HG03025 (cell line): ENCODE data around the gene NET1.
"Not testable (repeated sequence)": the region's sequence is repeated elsewhere in the genome, so short reads cannot be mapped to it uniquely, and the experiment has no call there.

ENCODE experiments used
- ATAC-seq: cut with Tn5 transposase; IDR thresholded peaks from one replicate; pipeline ENCODE4 v1.9.1; 2021; ENCODE audit warnings: mild to moderate bottlenecking, moderate library complexity; ENCODE audit not compliant: unreplicated experiment, low FRiP score

NET1 gene

DNA sequence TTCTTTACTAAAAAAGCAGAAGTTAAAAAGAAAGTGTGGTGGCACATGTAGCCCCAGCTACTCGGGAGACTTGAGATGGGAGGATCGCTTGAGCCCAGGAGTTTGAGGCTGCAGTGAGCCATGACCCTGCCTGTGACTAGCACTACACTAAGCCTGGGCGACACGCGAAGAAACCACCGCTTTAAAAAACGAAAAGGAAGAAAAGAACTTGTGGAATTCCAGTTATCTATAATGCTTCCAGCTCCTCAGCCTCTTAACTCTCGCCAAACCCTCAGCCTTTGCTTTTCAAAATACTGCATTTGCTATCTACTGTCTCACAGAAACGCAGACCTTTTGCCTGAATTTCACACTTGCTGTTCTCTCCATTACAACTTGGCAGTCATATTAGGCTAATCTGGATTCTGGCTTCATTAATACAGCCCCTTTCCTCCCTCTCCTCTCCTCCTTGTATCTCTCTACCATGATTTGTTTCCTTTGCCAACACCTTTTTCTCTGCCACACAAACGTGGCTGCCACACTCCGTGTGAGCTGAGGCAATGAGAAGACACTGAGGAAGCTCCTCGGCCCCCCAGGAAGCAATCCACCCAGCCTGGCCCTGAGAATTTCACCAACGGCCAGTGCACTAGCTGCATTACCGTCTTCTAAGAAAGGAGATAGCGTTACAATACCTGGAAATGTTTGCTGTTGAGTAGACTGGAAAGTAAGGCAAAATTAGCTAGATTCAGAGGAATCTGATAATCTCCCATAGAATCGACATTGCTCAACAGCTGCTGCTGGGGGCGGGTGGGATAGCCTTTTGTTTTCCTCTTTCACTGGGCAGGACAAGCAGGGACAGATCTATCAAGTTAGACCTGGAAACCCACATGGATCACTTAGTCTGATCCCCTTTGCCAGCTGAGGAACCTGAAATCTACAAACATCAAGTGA lies 49.8 kb downstream of the NET1 start:
- no peak for ATAC-seq

DNA sequence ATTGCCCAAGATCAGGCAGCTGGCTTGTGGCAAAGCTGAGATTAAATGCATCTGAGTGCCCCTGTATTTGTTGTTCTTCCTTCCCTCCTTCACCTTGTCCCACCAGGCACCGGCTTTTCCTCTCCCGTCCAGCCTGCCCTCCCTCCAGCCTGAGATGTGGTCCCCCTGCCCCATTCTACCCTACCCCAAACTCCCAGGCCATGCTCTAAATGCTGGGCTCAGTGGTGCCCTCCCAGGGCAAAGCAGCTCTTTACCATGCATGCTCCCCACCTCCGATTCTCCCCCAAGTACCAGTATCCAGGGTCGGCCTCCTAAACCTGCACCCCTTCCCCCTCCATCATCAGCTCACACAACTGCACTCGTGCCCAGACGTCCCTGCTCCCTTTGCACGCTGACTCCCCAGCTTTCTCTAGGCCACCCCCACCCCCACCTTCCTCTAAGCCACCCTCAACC lies 50.5 kb downstream of the NET1 start:
- no peak for ATAC-seq

DNA sequence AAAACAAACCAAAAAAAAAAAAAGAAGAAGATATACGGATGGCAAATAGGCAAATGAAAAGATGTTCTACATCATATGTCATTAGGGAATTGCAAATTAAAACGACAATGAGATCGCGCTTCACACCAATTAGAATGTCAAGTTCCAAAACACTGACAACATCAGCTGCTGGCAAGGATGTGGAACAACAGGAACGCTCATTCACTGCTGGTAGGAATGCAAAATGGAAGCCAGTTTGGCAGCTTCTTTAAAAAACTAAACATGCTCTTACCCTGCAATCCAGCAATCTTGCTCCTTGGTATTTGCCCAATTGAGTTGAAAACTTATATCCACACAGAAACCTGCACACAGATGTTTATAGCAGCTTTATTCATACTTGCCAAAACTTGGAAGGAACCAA lies 52.2 kb downstream of the NET1 start:
- no peak for ATAC-seq

DNA sequence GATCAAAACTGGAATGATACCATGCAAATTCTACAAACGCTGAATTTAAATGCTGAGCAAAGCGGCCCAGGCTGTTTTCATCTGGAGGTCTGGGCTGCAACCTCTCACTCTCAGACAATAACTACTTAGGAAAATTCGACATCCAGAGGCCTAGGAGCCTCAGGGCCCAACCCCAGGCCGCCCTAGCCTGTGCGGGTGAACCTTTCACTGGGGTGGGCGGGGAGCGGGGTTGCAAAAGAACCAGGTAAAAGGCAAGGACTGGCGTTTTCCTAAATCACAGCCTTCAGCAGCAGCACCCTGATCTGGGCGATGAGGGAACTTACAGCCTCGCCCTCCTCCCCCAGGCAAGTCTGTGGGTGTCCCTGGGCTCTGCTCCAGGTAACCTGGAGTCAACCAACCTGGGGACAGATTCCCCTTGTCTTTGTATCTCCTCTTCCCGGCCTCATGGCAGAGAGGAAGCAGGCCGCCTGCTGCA lies 53.7 kb downstream of the NET1 start:
- ATAC-seq, result no peak

DNA sequence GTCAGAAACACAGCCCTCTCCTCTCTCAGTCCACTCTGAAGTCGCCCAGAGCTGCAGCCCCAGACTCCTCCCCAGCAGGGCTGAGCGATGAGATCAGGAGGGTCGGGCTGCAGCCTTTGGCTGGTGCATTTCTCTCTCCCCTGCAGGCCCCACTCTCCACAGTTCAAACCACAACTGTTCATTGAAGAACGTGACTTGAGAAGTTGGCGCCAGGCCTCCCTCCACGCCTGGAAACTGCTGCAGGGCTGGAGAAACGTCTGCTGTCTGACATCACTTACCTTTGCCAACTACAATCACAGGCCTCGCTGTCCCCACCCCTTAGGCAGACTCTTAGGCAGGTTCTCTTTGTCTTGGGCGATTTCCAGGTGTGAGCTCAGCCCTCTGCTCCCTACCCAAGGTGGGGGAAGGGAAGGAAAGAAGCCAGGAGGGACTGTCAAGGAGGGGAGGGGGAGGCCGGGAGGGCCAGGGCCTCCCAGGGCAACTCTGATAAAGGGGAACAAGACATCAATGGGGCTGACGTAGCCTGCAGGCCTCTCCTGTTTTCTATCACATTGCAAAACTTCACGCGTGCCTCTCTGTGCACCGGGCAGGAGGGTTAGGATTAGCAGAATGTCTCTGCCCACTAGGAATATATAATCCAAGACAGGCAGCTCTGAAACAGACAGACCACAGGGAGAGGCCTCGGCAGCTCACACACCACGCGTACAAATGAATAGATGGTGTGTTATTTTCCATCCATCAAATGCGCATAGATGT lies 54.3 kb downstream of the NET1 start:
- no peak for ATAC-seq

DNA sequence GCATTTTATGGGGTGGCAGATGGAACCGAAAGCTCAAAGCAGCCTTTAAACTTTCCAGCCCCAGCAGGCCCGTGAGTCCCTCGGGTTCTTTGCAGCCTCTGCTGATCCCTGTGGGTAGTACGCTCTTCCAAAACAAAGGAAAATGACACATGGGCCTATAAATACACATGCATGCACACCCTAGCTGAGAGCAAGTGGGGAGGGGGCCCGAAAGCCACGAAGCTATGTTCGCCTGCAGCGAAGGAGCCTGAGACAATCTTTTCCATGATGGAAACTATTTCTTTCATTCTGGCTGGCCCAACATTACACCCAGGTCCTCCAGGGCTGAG lies 54.8 kb downstream of the NET1 start:
- ATAC-seq, result no peak

DNA sequence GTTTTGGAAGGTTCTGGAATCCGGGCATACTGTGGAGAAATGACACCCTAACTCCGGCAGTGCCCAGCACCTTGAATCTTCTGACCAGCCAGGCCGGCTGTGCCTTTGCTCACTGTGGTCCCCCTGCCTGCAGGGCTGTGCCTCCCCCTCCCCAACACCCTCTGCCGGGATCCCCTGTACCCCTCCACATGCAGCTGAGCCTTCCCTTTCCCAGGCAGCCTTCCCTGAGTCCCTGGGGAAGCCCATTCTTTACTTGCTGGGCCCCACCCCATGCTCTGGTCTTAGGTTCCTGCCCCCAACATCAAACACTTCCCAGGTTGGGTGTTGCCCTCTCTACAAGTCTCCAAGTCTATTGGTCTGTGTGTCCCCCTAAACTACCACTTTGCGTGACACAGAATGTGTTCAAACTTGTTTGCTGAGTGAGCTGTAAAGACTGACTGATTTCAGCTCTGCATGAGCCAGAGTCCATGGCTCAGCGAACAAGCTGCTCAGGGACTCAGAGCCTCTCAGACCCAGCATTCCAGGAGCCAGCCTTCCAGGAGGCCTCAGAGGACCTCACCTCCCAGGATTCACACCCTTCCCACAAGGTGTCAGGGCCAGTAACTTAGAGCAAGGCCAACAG lies 55.4 kb downstream of the NET1 start:
- ATAC-seq, result no peak

DNA sequence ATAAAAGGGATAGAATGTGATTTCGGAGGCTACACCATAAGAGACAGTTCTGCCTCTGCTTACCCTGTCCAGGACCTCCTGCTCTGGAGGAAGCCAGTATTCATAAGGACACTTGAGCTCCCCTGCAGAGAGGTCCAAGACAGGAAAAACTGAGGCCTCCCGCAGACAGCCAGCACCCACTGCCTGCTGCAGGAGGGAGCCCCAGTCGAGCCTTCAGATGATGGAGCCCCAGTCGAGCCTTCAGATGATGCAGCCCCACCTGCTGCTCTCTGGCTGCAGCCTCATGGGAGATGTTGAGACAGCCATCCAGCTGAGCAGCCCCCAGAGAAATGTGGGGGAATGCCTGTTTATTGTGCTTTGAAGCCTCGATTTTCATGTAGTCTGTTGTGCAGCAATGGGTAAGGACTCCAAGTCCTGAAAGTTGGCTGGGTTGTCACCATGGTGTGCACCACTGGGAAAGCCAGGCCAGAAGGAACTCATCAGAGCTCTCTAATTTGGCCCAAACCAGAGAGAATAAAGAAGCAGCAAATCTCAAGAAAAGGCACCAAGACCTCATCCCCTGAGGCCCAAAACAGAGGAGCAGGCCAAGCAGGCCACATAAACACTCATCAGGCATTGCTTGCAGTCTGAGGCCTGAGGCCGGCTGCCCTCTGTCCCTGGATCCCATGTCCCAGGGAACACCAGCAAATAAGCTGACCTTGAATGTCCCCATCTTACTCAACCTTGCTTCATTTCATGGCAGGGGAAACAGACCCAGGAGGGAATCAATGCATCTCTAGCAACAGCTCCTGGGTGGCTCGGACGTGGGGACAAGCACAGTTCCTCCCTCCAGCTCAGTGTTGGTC lies 56.1 kb downstream of the NET1 start:
- no peak for ATAC-seq

DNA sequence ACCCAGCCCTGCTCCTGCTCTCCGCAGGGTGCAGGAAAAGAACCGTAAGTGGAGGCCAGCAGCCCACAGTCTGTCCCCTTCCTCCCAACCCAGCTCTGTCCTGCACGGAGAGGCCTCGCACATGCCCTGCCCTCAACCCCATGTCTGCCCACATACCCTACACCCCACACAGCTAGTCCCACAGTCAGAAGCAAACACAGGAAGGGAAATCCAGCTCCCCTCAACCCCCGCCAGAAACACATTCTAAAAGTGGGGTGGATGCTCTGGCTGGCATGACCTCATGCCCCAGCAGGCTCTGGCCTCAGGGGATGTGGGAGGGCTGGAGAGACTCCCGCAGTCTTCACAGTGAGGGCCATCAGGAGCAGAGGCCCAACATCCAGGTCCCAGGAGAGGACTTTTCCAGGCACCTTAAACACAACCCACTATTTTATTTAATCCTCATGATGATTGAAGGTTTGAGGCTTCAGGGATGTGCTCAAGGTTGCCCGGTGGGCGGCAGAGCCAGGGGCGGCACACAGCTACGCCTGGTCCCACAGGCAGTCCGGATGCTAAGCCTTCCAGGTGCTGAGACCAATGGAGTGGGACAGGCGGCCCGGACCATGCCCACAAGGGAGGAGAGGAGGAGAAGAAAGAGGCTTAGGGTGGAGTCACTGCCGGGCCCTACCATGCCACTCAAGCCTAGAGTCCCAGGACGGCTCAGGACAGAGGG lies 57.1 kb downstream of the NET1 start:
- no peak for ATAC-seq

DNA sequence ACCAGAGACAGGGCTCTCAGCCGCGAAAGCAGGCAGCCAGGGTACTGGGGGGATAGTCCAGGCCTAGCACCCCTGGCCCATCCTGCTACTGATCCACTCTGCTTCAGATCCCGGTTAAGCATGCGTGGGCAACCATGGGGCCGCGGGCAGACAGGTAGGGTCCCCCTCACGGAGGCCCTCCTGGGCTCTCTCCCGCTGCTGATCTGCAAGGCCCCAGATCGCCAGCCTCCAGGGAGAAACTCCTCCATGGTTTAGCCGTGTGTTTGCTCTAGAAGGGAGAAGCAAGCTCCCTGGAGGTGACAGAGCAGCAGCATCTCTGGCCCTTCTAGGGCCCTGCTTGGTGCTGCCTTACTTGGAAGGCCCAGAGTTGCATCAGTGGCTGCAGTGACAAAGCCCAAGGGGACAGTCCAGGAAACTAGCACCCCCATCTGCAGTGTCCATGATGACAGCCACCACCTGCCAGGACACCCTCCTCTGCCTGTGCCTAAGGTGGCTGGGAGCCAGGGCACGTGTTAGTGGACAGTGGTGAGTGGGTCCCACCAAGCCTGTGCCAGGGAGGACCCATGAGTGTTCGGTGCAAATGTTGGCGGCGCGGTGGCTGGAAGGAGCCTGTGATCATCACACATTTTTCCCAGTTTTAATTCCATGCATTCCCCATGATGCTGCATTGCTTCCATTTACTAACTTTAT lies 57.9 kb downstream of the NET1 start:
- ATAC-seq, result no peak

DNA sequence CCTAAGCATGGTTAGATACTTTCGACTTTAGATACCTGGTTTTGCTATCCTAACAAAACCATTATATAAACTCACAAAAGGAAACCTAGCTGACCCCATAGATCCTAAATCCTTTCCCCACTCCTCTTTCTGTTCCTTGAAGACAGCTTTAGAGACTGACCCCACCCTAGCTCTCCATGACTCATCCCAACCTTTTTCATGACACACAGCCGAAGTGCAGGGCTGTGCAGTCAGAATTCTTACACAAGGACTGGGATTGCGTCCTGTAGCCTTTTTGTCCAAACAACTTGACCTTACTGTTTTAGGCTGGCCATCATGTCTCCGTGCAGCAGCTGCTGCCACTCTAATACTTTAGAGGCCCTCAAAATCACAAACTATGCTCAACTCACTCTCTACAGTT lies 62.3 kb downstream of the NET1 start:
- ATAC-seq, result not testable (repeated sequence)

DNA sequence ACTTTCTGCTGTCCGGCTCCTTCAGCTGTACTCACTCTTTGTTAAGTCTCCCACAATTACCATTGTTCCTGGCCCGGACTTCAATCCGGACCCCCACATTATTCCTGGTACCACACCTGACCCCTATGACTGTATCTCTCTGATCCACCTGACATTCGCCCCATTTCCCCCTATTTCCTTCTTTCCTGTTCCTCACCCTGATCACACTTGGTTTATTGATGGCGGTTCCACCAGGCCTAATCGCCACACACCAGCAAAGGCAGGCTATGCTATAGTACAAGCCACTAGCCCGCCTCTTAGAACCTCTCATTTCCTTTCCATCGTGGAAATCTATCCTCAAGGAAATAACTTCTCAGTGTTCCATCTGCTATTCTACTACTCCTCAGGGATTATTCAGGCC lies 62.7 kb downstream of the NET1 start:
- not testable (repeated sequence) for ATAC-seq

DNA sequence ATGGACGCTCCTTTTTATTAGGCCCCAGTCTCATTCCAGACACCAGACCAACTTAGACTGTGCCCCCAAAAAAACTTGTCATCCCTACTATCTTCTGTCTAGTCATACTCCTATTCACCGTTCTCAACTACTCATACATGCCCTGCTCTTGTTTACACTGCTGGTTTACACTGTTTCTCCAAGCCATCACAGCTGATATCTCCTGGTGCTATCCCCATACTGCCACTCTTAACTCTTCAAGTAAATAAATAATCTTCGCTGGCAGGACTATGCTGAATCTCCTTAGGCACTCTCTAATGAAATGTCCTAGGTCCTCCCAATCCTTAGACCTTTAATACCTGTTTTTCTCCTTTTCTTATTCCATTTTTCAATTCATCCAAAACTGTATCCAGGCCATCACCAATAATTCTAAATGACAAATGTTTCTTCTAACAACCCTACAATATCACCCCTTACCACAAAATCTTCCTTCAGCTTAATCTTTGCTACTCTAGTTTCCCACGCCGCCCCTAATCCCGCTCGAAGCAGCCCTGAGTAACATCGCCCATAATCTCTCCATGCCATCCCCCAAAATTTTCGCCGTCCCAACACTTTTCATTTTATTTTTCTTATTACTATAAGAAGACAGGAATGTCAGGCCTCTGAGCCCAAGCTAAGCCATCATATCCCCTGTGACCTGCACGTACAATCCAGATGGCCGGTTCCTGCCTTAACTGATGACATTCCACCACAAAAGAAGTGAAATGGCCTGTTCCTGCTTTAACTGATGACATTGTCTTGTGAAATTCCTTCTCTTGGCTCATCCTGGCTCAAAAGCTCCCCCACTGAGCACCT lies 63.8 kb downstream of the NET1 start:
- not testable (repeated sequence) for ATAC-seq

DNA sequence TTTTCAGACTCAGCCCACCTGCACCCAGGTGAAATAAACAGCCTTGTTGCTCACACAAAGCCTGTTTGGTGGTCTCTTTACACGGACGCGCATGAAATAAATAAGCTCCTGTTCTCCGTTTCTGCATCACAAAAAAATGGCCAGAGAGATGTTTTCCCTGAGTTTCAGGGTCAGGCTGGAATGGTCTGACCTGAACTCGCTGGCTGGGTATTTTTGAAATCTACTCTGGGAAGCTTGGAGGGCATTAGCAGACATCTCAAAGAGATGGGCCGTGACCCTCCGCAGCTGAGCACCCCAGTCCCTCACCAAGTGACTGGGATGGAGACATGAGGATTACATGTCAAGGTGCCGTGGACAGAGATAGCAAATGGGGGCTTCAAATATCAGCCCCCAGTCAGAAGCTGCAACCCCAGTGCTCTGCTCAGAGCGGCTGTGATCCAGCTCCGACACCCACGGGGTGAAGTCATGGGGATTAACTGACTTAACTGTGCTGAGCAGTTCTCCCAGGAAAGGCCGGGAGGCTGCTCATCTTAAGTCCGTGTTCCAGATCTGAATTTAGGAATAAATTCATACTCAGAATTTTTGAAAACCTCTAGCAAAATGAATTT lies 64.7 kb downstream of the NET1 start:
- no peak for ATAC-seq

DNA sequence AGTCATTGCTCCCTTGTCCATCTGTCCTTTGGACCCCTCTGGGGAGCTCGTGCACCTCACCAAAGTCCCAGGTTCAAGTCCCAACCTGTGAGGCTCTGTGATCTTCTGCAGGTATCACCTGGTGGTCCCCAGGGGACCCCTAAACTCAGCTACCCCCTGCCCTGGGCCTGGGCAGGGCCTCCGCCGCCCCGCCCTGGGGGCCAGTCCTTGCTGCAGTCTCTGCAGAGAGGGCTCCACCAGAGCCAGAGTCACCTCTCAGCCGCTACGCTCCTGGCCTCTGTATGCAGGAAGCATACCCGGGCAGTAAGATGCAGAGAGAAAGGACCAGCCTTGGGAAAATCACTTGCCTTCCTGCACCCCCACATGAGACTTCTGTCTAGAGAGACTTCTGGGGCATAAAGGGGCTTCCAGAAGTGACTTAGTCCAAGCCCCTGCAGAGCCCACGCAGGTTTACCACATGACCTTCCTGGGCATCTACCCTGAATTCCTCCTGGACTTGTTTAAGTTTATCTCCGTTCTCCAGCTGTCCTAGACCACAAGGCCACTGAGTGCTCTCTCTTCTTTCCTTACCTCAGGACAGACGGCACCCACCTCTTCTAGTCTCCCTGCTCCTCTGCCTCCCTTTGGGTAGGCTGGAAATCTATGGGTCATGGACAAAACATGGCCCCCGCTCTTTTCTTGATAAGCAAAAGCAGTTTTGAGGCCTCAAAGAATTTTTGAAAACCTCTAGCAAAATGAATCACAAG lies 65.8 kb downstream of the NET1 start:
- no peak for ATAC-seq

DNA sequence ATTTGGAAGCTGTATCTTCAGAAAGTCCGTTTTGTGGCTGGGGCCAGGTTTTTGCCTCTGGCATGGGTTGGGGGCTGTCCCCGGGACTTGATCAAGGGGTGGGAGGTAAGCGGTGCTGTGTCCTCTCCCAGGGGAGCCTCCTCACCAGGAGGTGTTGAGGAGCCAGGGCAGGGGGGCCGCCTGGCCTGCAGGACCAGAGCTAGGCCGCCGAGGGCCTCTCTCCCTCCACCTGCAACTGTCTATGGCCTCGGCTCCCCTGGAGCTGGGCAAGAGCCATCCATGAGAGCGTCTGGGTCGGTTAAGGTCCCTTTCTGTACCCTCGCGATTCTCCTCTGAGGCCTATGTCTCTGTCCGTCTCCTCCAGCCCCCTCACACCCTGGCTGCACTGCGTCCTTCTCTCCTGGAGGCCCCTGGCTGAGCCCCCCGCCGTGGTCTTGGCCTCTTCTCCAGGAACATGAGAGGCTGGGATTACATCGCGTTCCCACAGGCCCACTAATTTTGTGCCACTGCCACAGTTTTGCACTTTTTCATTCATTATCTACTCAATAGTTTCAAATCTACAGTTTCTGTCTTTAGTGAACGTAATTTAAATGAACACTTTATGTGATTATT lies 66.4 kb downstream of the NET1 start:
- no peak for ATAC-seq
